Measurements from ENCODE around the gene ARL6.

Gene ARL6, protein sequence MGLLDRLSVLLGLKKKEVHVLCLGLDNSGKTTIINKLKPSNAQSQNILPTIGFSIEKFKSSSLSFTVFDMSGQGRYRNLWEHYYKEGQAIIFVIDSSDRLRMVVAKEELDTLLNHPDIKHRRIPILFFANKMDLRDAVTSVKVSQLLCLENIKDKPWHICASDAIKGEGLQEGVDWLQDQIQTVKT

DNA sequence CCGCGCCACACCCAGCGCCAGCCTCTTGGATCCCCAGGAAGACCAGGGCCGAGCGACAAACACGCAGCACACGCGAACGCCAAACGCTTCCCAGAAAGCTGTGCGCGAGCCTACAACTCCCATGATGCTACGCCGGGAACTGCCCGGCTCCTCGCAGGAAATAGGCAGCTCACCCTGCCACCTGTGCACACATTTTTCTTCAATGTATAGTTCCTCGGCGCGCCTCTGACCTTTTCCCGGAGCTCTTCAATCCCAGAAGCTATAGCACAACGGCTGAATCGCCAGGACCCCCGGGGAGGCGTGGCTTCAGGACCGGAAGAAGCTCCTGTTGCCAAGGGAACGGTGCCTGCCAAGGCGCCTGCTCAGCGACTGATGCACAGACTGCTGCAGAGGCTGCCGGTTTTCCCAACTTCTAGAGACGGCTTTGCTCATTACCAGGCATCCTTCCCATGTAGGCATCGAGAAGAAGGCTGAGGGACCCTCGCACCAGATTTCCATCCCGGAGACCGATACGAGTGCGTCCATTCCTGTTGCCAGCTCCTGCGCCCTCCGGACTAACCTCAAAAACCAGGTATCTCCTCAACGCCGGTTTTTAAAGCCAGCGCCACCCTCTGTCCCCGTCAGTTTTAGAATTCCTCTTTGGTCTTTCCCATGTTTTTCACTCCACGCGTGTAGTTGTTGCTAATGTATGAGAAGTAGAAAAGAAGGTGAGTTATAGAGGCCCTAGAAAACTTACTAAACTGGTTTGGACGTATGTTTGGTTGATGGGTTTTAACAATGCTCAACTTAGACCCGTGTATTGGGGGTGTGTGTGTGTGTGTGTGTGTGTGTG lies at the start of gene ARL6:
Gene ARL6, plus strand, starts transcription at position 352 of the 832 bp plus-strand sequence. CDS start 3,350 bp downstream, outside the sequence.
- peak; percentile 52 for DNase-seq (ENCODE audit: low read depth)

DNA sequence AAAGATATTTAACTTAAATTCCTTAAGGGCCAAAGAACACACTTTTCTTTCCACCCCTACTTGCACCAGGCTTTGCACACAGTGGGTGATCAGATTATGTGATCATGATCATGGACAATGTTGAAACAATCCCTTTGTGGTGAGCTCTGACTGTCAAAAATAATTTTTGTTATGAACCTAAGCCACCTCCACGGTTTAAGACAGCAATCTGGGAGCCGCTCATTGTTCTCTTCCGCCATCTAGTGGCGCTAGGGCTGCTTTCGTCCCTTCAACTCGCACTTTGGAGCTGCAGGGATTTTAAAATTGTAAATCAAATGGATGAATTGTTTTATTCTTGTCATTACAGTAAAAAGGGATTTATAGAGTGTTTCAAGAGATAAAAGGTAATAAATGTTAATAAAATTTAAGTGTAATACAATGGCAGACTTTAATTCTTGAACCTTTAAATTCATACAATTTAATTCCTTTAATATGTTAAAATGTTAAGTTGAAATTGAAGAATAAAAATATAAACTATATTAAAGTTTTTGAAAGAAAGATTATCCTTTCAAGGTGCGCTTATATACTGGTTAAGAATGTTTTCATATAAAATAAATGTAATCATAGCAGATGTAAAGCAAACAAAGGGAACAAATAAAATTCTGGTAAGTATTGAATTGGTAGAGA lies 45.3 kb upstream of the ARL6 start:
- DNase-seq (ENCODE audit: low read depth) = peak; percentile 13

DNA sequence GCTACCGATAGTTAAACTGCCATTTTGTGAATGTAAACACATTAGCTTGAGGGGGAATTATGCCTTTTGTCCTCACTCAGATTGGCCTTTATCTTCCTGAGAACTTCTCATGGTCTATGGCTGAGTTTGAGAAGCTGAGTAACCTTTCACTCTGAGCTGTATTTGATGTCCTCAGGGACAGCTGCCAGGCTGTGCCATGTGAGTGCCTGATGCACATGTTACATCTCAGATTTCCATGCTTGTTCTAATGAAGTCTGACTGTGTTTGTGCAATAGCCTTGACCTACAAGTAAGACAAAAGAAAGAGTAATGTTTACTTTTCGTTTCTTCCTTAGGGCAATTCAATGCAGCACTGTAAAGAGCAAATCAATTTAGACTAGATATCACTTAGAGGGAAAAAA lies 44.1 kb upstream of the ARL6 start:
- no peak for DNase-seq (ENCODE audit: low read depth)

DNA sequence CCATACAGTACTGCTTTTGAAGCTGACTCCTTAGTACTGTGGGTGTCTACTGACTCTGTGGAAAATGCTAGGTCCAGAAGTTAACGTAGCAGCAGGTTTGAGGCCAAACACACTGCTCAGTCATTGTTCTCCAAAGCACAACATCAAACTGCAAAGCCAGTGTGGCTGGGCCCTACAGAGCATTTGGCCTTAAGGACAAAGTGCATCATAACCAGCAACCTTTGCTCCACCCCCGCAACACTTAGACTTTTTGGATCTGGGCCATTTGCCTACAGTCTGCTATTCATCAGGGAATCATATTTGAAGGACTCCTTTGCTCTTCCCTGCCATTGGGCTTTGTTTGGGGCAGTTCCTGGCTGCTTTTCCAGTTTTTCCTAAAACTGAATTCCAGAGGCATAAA lies 43.1 kb upstream of the ARL6 start:
- no peak for DNase-seq (ENCODE audit: low read depth)

DNA sequence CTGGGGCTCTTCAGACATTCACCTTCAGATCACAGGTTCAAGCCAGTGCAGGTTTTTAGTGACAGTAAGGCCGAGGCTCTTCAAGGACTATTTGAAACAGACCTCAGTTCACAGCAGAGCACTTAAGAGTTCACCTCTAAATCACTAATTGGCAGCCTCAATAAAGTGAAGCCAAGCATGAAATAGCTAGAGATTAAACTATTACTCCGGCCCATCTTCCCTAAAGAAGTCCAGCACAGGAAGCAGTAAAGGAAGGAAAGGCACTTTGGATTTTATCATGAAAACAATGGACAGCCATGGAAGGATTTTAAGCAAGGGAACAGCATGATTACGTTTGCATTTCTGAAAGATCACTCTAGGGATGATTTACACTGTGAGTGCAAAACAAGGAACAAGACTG lies 27.6 kb upstream of the ARL6 start:
- no peak for DNase-seq (ENCODE audit: low read depth)

DNA sequence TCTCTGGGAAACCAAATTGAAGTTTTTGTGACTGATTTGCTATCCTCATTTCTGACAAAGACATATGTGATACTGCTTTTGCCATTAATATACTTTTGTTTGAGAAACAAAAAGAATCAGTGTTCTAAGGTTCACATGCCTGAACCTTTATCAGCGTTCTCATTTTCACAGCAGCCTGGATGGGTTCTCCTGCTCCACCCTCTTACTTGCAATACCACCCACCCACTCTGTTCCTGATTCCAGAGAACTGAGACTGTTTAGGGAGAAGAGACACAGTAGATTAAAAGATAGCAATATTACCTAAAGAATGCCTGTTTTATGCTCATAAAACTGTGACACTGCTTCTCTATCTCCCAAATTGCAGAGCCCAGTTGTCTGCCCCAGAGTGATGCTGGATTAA lies 25.8 kb upstream of the ARL6 start:
- no peak for DNase-seq (ENCODE audit: low read depth)

DNA sequence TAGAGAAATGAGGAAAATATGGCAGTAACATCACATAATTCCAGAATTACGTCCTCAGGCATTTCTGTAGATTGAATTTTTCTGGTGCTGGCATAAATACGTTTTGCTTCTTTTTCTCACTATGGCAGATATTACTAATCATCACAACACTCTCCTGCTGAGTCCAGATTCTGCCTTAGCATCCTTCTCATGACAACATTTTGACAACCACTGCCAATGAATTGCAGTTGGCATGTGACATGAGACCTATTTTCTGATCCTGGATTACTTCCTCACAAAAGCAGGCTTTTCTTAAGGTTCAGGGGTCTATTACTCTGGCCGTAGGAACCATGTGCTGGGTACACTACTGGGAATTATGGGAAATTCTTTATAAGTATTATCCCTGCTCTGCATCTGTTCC lies 22.5 kb upstream of the ARL6 start:
- DNase-seq (ENCODE audit: low read depth) = no peak

DNA sequence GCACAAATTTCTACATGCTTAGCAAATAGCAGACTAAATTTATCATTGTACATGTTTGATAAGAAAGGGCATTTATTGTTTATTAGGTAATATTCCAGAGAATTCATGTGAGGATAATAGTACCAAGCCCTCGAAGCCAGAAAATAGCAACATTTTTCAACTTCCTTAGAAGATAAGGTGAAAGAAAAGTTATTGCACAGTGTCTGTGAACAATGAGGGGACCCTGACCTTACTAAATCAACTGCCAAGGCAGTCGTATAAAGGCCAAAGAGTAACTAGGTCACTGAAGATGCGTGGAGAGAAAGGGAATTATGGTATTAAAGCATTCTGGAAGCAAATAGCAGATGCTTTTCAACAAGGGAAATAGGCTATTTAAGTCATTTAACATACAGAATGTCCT lies 20.3 kb upstream of the ARL6 start:
- no peak for DNase-seq (ENCODE audit: low read depth)

DNA sequence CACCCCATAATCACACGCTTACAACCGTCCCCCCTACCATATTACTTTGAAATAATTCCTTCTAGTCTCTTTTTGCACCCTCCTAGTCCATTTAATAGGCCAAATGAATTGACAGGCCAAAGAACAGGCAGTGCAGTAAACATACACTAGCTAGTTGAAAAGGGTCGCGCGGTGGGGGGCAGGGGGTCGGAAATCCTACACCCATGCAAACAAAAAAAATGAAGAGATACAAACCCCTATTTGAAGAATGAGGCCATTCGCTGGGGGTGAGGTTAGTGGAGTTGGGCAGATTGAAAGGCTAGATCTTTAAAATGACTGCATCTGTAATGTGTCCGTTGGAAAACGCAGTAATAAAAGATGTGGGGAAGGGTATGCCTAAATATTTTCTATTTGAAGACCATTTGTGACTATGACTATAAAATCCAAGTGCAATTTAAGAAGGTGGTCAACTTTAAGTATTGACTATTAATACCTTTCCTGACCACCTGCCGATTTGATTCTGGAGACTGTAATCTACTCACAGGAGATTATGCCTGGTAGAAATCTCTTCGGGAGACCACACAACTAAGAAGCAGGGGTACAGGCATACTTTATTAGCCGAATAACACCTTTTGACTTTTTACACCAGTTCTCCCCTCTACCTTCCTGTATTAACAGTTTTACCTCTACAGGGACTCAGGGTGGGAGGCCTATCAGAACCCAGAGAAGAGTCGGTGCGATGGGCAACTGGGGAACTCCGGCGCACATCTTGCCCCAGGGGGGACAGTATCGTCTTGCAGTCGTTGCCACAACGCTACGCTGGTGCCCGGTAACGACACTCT lies 762 bp upstream of the ARL6 start:
- no peak for DNase-seq (ENCODE audit: low read depth)

DNA sequence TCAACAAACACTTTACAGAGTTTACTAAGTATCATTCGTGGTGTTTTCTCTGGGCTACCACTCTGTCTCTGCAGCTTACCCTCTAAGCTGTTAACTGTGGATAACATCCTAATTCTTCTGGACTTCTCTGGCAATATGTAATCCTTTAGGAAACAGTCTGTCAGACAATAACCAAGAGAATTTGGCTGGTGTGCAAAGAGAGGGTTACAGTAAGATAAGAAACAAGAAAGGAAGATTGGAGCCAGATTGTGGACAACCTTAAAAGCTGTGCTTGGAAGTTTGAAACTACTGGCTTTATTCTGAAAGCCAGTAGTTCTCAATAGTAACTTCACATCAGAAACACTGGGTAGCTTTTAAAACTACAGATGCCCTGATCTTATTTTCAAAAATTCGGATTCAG lies 778 bp downstream of the ARL6 start:
- DNase-seq (ENCODE audit: low read depth) = no peak

DNA sequence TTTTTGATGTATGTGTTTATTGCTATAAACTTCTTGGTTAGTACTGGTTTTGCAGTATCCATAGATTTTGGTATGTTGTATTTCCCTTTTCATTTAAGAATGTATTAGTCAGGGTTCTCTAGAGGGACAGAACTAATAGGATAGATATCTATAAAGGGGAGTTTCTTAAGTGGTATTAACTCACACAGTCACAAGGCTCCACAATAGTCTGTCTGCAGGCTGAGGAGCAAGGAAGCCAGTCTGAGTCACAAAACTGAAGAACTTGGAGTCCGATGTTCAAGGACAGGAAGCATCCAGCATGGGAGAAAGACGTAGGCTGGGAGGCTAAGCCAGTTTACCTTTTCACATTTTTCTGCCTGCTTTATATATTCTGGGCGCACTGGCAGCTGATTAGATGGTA lies 8.4 kb downstream of the ARL6 start:
- no peak for DNase-seq (ENCODE audit: low read depth)

DNA sequence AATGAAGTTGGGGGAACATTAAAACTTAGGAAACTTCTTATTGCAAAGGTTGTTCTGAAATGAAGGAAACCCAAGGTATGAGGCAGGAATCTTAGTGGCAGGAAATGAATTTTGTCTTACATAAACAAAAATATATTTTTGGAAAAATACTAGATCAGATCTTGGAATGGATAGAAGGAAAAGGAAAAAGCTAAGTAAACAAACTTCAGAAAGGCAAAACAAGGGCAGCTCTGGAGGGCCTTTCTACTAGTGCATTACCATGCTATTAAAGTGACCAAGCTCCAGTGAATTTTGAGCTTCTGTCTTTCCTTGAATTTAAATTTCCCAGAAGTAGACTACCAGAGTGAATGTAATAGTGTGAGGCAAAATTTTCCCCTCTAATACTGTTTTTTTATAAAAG lies 13.6 kb downstream of the ARL6 start:
- DNase-seq (ENCODE audit: low read depth) = no peak

DNA sequence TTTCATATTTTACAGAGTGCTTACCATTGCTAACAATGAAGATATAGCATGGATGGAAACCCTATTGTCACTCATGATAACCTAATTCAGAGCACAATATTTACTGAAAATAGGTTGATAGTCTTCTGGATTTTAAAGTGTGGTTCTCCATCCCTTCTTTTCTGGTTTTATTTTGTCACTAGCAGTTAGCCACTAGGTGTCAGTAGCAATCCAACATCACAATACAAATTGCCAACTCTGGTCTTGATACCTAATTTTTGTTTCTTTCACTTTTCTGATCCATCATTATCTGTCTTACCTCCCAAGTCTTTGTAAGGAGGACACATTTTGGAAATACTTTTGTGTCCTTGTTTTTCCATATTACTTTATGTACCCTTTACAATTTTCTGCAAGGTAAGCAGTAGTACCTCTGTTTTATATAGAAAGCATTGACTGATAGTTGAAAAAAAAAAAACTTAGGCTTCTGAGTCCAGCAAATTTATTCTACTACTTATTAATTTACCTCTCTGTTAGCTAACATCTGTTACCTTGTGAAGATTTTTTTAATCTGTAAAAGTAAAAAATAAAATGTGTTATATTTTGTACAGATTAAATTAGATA lies 29.0 kb downstream of the ARL6 start:
- no peak for DNase-seq (ENCODE audit: low read depth)

DNA sequence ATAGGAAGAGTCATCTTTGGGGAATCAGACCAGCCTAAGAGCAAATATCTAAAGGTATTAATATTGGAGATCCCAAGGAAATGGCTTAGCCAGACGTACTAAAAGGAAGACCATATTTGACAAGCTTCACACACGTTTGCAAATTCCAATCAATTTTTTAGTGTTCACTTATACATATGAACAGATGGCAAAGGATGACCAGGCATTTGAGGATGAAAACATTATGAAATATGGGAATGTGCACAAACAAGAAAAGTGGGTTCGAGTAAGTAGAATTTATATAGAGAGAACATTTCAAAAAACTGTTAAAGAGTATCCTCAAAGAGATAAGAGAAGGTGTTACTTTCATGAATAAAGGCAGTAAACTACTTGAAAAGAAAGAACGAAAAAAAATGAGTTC lies 31.4 kb downstream of the ARL6 start:
- no peak for DNase-seq (ENCODE audit: low read depth)

DNA sequence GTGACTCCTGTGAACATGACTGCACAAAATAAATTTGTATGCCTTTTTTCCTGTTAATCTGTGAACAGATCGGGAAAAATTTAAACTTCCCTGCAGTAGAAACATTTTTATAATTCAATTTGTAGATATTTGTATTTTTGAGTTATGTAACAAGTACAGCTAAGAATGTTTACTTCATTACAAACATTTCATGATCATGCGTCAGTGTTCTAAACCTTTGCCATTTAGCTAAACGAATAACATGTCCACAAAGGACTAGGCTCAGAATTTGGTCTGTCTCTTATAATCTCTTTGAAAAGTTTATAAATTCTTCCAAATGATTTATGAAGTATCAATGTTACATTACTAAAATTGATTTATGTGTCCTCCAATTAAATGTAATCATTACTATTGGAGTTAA lies 39.9 kb downstream of the ARL6 start:
- no peak for DNase-seq (ENCODE audit: low read depth)

DNA sequence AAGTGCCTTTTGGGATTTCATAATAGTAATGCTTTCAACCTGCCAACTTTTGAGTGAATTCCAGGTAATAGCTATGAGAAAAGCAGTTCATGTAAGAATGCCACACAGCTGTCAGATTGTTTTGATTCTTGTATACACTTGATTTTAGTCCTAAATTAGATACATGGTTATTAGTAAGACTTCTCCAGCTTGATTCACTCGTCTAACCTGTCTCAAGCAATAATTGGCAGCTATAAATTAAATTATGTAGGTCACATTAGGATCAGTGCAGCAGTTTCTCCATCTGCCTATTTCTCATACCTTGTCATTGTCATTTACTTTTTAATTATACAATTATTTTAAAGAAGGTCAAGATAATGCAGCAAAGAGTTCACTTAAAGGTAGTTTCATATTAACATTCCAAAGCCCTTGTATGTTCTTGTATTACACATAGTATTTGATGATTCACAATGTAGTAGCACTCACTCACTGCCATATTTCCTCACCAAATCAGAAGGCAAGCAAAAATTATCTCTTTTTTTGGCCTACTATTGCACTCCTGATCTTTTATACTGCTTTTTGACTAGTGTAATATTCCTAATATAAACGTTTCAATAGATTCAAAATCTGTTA lies 46.3 kb downstream of the ARL6 start:
- no peak for DNase-seq (ENCODE audit: low read depth)

DNA sequence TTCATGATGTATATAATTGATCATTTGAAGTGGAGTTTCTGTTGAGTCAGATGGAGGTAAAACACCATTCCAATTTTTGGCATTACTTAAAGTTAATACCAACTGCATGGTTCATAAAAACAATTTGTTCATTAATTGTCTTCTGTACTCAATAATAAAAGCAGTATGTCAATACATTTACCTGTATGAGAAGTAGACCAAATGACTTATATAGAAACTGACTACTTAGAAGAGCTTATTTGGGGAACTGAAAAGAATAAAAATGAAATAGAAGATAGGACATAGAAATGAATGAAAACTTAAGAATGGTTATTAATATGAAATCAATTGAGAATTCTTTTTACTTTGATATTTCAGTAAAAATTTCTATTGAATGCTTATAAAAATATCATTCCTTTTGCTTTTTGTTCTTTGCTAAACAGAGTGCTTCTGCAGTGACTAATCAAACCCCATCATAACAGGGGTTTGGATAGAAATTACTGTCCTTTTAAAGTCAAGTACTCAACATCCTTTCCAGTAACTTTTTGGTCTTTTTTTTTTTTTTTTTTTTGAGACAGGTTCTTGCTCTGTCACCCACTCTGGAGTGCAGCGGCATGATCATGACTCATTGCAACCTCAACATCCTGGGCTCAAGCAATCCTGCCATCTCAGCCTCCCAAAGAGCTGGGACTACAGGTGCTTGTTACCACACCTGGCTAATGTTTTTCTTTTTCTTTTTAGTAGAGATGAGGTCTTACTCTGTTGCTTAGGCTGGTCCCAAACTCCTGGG lies 50.8 kb downstream of the ARL6 start:
- no peak for DNase-seq (ENCODE audit: low read depth)

DNA sequence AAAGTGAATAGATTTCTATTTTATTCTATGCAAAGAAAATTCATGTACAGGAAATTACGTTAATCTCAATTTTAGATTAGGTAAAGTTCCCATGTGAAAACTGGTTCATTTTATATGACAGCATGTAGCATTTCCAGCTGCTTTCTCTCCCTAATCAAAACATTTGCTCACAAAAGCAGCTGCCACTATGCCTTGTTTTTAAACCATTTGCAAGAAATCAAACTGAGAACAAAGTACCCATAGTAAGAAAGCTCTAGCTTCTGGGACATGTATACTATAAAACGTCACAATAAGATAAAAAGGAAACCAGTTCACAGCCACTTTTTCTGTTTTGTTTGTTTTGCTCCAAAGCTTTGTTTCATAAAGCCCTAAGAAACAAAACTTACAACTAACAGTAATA lies 52.3 kb downstream of the ARL6 start:
- DNase-seq (ENCODE audit: low read depth) = no peak

DNA sequence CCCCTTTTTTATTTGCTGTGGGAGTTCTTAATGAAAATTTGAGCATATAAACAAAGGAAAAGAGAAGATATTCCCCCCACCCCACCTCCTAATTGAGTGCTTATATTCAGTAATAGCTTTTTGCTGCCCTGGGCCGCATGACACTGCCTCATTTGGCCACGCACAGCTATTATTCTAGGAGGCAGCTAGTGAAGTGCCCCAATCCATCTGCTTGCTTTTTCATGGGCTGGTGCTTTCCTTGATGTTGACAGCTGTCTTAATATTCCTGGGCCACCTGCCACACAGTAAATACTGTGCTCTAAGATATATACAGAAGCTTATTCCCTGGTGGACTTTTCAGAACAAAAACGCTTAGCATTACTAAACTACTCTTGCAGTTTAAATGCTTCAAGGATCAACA lies 53.4 kb downstream of the ARL6 start:
- no peak for DNase-seq (ENCODE audit: low read depth)

DNA sequence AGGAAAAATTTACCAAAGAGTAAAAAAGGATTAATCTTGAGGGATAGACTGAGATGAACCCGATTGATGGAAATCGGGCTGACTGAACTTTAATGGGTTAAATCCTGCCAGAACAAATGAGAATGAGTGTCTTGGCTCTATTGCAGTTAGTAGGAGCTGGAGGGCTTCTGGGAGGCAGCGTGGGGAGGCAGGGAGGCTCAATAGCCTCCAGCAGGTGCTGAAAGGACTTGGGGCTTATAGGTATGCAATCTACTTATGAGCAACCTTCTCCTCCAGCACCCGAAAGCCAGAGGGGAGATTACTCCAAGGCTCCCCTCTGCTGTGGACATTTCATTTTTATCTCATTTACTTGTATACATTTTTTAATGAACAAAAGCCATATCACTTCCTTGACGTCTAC lies 56.2 kb downstream of the ARL6 start:
- DNase-seq (ENCODE audit: low read depth) = no peak

DNA sequence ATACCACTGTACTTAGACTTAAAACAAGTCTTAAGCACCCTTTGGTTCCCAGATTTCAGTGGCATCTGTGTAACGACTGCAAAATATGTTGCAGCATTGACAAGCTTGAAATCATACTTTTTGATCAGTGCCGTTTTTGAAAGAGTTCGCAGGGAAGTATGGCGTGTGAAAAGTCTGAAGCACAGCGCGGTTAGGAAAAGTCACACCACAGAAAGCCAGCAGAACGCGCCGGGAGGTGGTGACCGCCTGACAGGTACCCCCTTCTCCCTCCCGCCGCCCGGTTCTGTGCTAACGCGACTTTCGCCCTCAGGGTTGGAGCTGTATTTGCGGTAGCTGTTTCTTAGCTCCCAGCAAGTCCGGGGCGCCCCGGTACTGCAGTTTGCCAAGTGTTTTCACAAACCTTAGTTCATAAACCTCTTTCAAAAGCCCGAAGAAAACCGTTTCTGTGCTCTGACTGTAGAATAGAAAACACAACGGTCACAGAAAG lies 56.8 kb downstream of the ARL6 start:
- peak; percentile 13 for DNase-seq (ENCODE audit: low read depth)

Measured in stimulated activated CD8-positive, alpha-beta memory T cell treated with anti-CD3 and anti-CD28 coated beads, Interleukin-15, amount 100 ng/mL, for 24 hours (primary cell).